CD4-positive, alpha-beta T cell (primary cell): ENCODE measurements around the gene IARS2. TPM values are rescaled to one million over a fixed set of nuclear protein-coding genes. Genes with fewer than 3 reads are reported as not detected.

ENCODE experiments used
- ATAC-seq: fragments of 200-7000 bp; cut with Tn5 transposase; one replicate; pipeline ENCODE4 v1.10.0; 2022; ENCODE audit warnings: mild to moderate bottlenecking; ENCODE audit not compliant: poor library complexity
- CTCF ChIA-PET: fragments of 350-600 bp; sonication (Branson Sonifier 250); formaldehyde crosslinking; loops from one replicate; lab custom pipeline; 2021; ENCODE audit warnings: antibody characterized with exemption, inconsistent platforms; lab: Charles Lee
- POLR2A ChIA-PET: fragments of 350-600 bp; sonication (Branson Sonifier 250); formaldehyde crosslinking; loops from one replicate; lab custom pipeline; 2021; ENCODE audit warnings: antibody characterized with exemption, inconsistent platforms; lab: Charles Lee
- DNase-seq, 14 experiments: peaks; one replicate each; pipeline ENCODE4 v3.0.0-alpha.2; 2013 to 2020; ENCODE audit warnings: mixed read lengths in 2 of 14
- H3K27ac ChIP-seq, 2 donors: one replicate each; pipeline versions ENCODE4 v1.5.1 to v1.7.0; 2013; ENCODE audit warnings: low read length in 2 of 2, low read depth in 1 of 2, mild to moderate bottlenecking in 1 of 2
- H3K27me3 ChIP-seq, 2 experiments: 1 replicate in 1 of 2; 2 replicates in 1 of 2; pipeline versions ENCODE4 v1.6.1 to v1.7.0; 2013; ENCODE audit warnings: low read length in 2 of 2, control low read depth in 1 of 2, mild to moderate bottlenecking in 1 of 2, moderate library complexity in 1 of 2; ENCODE audit not compliant: insufficient read depth in 2 of 2, control insufficient read depth in 1 of 2
- H3K36me3 ChIP-seq: one replicate; pipeline ENCODE4 v1.6.1; 2013; ENCODE audit warnings: low read length, control low read depth; ENCODE audit not compliant: insufficient read depth
- H3K4me1 ChIP-seq: one replicate; pipeline ENCODE4 v1.6.1; 2013; ENCODE audit warnings: low read length, control low read depth; ENCODE audit not compliant: insufficient read depth
- H3K4me3 ChIP-seq: one replicate; pipeline ENCODE4 v1.5.1; 2013; ENCODE audit warnings: mild to moderate bottlenecking, low read length, moderate library complexity
- H3K9me3 ChIP-seq, 2 experiments: 1 replicate in 1 of 2; 2 replicates in 1 of 2; pipeline versions ENCODE4 v1.6.1 to v1.7.0; 2013; ENCODE audit warnings: low read length in 2 of 2, mild to moderate bottlenecking in 2 of 2, control low read depth in 1 of 2, moderate library complexity in 1 of 2; ENCODE audit not compliant: control insufficient read depth in 1 of 2, insufficient read depth in 1 of 2
- H3K27ac Mint-ChIP-seq: one replicate; pipeline ENCODE4 v1.8.0; 2020; ENCODE audit warnings: mixed read lengths
- H3K27me3 Mint-ChIP-seq: one replicate; pipeline ENCODE4 v1.8.0; 2021; ENCODE audit warnings: mixed read lengths
- H3K36me3 Mint-ChIP-seq: one replicate; pipeline ENCODE4 v1.8.0; 2021; ENCODE audit warnings: low read depth, mixed read lengths
- H3K4me1 Mint-ChIP-seq: one replicate; pipeline ENCODE4 v1.8.0; 2021; ENCODE audit warnings: low read depth, mixed read lengths
- H3K4me3 Mint-ChIP-seq: one replicate; pipeline ENCODE4 v1.8.0; 2020; ENCODE audit warnings: mild to moderate bottlenecking, mixed read lengths
- H3K9me3 Mint-ChIP-seq: one replicate; pipeline ENCODE4 v1.8.0; 2020; ENCODE audit warnings: mixed read lengths
- intact Hi-C, 2 experiments: fragments of 100-400 bp; cut with DNase I in 1 of 2; cut with micrococcal nuclease in 1 of 2; formaldehyde crosslinking; loops; one replicate each; pipeline versions ENCODE4 v1.15.1 to v1.9.0; 2023 to 2025; cut with DNase I, micrococcal nuclease
- total RNA-seq, 174 experiments: library from RNA in 2 of 174; stranded (reverse) in 2 of 174; gene quantifications; one replicate each; pipeline ENCODE4 v1.2.3 and lab custom pipeline; 2021 to 2026
- TF ChIP-seq, protein P1 (sequence below): fragments of 200-600 bp; IDR thresholded peaks from one replicate; pipeline ENCODE4 v1.8.0; 2022; ENCODE audit warnings: antibody characterized with exemption, mild to moderate bottlenecking

The IARS2 gene
- total RNA-seq, 2 experiments from 2014 or later, result 18.9 to 19.0 TPM

DNA sequence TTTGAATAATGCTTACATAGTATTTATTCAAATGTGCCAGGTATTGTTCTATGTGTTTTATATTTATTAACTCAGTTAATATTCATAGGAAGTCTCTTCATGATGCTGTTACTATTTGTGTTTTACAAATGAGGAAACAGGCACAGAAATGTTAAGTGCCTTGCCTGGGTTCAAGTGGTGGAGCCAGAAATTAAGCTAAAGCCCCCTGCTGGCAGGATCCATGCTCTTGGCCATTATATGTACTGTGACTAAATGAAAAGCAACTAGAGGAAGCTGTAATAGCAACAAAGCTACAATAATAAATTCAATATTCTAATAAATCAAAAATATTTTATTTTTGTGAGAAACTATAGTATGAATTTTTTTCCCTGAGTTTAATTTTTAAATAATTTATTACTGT is 30.0 kb downstream of the IARS2 start:
- H3K9me3 ChIP-seq, result no peaks in the 10 kb centered on the region
- intact Hi-C loops, result no loop called here
- no peak overlapping the region for H3K27ac ChIP-seq
- Mint-ChIP-seq H3K27ac (peak overlapping the region; percentile 34), H3K36me3 (peaks cover 56% of the 10 kb centered on the region), H3K27me3 (no peaks in the 10 kb centered on the region), H3K4me1 (peaks cover 10% of the 10 kb centered on the region), H3K4me3 (no peak overlapping the region), H3K9me3 (no peaks in the 10 kb centered on the region)
- DNase-seq, result peak in 4 of 14 experiments; percentile 7 to 17 (median 10)
- POLR2A ChIA-PET, result no interaction called here
- H3K36me3 ChIP-seq, result peaks cover 23% of the 10 kb centered on the region
- no peak for ATAC-seq
- TF ChIP-seq, protein P1, sequence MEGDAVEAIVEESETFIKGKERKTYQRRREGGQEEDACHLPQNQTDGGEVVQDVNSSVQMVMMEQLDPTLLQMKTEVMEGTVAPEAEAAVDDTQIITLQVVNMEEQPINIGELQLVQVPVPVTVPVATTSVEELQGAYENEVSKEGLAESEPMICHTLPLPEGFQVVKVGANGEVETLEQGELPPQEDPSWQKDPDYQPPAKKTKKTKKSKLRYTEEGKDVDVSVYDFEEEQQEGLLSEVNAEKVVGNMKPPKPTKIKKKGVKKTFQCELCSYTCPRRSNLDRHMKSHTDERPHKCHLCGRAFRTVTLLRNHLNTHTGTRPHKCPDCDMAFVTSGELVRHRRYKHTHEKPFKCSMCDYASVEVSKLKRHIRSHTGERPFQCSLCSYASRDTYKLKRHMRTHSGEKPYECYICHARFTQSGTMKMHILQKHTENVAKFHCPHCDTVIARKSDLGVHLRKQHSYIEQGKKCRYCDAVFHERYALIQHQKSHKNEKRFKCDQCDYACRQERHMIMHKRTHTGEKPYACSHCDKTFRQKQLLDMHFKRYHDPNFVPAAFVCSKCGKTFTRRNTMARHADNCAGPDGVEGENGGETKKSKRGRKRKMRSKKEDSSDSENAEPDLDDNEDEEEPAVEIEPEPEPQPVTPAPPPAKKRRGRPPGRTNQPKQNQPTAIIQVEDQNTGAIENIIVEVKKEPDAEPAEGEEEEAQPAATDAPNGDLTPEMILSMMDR, result peak; percentile 37
- no peaks in the 10 kb centered on the region for H3K4me1 ChIP-seq
- no peaks in the 10 kb centered on the region for H3K27me3 ChIP-seq
- H3K4me3 ChIP-seq, result no peak overlapping the region
- CTCF ChIA-PET, result interaction anchor here (0.8 to 3.9 kb wide), 4 partner anchors 8 to 12 kb away, joined by 3 to 13 read pairs (median 4); no protein-coding TSS in a partner anchor

DNA sequence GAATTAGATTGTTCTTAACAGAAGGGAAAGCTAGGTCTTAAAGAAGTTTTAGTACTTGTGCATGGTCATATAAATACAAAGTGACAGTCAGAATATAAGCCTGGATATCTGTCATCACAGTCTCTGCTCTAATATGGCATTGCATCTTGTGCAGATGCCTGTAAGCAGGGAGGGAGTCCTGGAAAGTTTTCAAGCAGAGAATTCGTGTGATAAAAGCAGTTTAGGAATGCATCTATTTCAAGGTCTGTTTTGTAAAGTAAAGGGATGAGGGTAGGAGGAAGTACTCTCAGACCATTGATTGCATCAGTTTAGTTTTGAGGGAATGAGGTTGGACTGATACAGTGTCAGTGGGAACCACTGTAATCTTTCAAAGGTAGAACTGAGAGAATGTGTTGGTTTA is 30.6 kb downstream of the IARS2 start:
- Histone ChIP-seq H3K4me1 (no peaks in the 10 kb centered on the region), H3K27ac (no peak overlapping the region), H3K36me3 (peaks cover 26% of the 10 kb centered on the region), H3K27me3 (no peaks in the 10 kb centered on the region), H3K9me3 (peaks cover 0 to 3% of the 10 kb centered on the region in 2 experiments), H3K4me3 (no peak overlapping the region)
- peaks cover 59% of the 10 kb centered on the region for H3K36me3 Mint-ChIP-seq
- peaks cover 11% of the 10 kb centered on the region for H3K4me1 Mint-ChIP-seq
- POLR2A ChIA-PET, result no interaction called here
- DNase-seq (no peak), ATAC-seq (no peak)
- H3K27ac Mint-ChIP-seq, result peak overlapping the region; percentile 34
- H3K9me3 Mint-ChIP-seq, result no peaks in the 10 kb centered on the region
- CTCF ChIA-PET, result interaction anchor here (1.2 to 3.9 kb wide), 2 partner anchors 9 to 11 kb away, joined by 3 to 13 read pairs; no protein-coding TSS in a partner anchor
- TF ChIP-seq, protein P1, result no peak
- intact Hi-C loops, result no loop called here
- no peaks in the 10 kb centered on the region for H3K27me3 Mint-ChIP-seq
- H3K4me3 Mint-ChIP-seq, result no peak overlapping the region

DNA sequence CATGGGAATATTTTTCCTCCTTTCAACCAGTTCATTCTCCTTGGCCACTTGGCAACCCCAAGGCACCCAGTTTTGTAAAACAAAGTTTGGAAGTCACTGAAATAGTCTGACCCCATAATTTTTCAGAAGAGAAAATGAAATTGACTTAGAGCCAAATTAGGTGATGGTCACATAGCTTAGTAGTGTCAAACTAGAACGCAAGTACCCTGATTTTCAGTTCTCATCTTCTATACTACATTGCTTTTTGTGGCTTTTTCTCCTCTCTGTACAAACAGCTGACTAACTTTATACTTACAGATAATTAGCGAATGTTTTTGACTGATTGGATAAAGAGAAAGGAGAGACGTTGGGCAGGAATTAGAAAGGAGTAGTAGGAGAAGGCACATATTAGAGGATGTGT is 33.1 kb downstream of the IARS2 start:
- H3K36me3 Mint-ChIP-seq, result peaks cover 74% of the 10 kb centered on the region
- no peaks in the 10 kb centered on the region for H3K27me3 ChIP-seq
- peaks cover 0 to 3% of the 10 kb centered on the region in 2 experiments for H3K9me3 ChIP-seq
- H3K9me3 Mint-ChIP-seq, result peaks cover 4% of the 10 kb centered on the region
- no peak overlapping the region for H3K27ac ChIP-seq
- ChIA-PET CTCF (interaction anchor here (1.1 kb wide), 1 partner anchor 11 kb away, joined by 3 read pairs; no protein-coding TSS in a partner anchor), POLR2A (no interaction called here)
- no peaks in the 10 kb centered on the region for H3K4me1 ChIP-seq
- ATAC-seq, result no peak
- no peaks in the 10 kb centered on the region for H3K27me3 Mint-ChIP-seq
- no peak overlapping the region for H3K4me3 Mint-ChIP-seq
- intact Hi-C loops, result no loop called here
- no peak overlapping the region for H3K27ac Mint-ChIP-seq
- peaks cover 32% of the 10 kb centered on the region for H3K36me3 ChIP-seq
- DNase-seq, result no peak
- H3K4me1 Mint-ChIP-seq, result peaks cover 20% of the 10 kb centered on the region
- no peak overlapping the region for H3K4me3 ChIP-seq
- TF ChIP-seq, protein P1, result no peak
